GM19035 (cell line): ENCODE results near the gene MPPED2.

Experiments
- ATAC-seq: cut with Tn5 transposase; IDR thresholded peaks from one replicate; pipeline ENCODE4 v1.9.1; 2021; ENCODE audit not compliant: unreplicated experiment

Gene MPPED2

DNA sequence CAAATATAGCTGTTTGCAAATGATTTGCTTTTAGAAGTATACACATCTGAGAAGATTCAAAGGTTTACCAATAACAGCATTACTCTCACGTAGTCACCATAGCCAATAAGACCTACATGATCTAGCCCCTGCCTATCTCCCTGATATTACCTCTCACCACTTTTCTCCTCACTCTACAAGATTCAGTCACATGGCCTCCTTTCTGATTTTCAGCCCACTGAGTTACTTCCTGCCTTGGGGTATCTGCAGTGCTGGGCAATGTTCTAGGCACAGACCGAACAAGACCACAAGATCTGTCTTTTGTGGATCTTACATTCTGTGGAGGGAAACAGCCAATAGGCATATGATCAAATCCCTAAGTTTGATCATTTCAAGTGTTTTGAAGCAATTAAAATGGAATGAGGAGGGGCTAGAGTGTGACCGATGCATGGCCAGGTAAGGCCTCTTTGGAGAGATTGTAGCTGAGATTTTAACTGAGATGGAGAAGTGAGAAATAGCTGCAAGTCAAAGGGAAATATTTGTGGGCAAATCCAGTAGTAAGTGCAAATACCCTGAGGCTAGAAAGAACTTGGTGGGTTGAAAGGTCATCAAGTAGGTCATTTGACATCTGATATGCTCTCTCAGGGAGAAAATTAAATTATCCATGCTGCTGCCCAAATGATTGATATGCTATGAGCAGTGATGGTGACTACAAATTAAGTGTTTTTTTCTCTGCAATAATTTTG, 220.2 kb downstream of the MPPED2 start:
- ATAC-seq = no peak

- no peak for ATAC-seq
Measured at GRCh38 chr11:30364837-30365482, 221.2 kb downstream of the MPPED2 start.

- ATAC-seq = no peak
Measured at GRCh38 chr11:30364139-30364836, 221.9 kb downstream of the MPPED2 start.

GRCh38 chr11:30360741-30361140, 225.4 kb downstream of the MPPED2 start:
- ATAC-seq = no peak
